ENCODE measurements around the gene ELP4. TPM values are rescaled to one million over a fixed set of nuclear protein-coding genes. Genes with fewer than 3 reads are reported as not detected.

Gene ELP4
- total RNA-seq, 1 donor from 2014 or later, result 147 TPM

DNA sequence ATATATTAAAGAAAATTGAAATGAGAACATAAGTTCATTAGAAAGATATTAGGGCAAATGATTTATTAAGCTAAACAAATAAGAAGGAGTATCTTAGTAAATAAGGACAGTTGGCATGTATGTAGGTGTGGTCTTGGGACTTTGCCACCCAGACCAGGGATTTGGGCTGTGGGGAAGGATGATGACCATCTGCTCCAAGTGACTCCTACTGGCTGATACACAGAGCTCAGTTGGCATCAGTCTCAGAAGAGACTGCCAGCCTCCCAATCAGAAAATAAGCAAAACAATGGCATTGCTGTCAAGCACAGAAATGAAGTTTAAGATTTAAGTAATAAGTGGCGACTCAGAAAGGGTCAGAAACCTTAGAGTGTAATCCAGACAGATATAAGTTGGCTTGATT is 252.1 kb downstream of the ELP4 start:
- TF ChIP-seq, protein P1, sequence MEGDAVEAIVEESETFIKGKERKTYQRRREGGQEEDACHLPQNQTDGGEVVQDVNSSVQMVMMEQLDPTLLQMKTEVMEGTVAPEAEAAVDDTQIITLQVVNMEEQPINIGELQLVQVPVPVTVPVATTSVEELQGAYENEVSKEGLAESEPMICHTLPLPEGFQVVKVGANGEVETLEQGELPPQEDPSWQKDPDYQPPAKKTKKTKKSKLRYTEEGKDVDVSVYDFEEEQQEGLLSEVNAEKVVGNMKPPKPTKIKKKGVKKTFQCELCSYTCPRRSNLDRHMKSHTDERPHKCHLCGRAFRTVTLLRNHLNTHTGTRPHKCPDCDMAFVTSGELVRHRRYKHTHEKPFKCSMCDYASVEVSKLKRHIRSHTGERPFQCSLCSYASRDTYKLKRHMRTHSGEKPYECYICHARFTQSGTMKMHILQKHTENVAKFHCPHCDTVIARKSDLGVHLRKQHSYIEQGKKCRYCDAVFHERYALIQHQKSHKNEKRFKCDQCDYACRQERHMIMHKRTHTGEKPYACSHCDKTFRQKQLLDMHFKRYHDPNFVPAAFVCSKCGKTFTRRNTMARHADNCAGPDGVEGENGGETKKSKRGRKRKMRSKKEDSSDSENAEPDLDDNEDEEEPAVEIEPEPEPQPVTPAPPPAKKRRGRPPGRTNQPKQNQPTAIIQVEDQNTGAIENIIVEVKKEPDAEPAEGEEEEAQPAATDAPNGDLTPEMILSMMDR (IDR thresholded peaks at IDR 0.05), result no peak
- H3K27ac Mint-ChIP-seq, result peak overlapping the region; percentile 7
- peaks cover 42% of the 10 kb centered on the region for H3K4me1 Mint-ChIP-seq

DNA sequence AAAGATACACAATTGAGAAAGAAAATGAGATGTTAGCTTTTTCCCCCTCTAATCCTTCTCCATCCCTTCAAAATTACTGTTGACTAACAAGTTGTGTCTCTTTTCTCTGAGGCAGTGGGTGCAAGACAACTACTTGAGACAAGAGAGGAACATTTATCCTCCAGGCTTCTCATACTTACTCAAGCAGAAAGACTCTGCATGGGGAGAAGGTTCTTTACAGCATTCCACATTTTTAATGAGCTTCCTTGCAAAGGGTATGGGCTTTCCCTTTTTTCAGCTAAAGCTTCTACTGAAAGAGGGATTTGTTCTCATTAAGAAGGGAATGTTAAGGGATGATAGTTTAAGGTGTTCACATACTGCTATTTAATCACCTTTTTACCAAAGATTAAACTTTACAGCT is 253.7 kb downstream of the ELP4 start:
- Histone ChIP-seq H3K27ac (peak overlapping the region; percentile 95), H3K4me1 (peaks cover 68% of the 10 kb centered on the region), H3K9ac (no peak overlapping the region), H3K4me3 (peak overlapping the region; percentile 26), H3K36me3 (no peaks in the 10 kb centered on the region), H3K9me3 (ENCODE audit: low read depth) (no peaks in the 10 kb centered on the region), H3K79me2 (ENCODE audit: low read depth) (peaks cover 12% of the 10 kb centered on the region), H2AFZ (replicated peaks) (no peak overlapping the region), H3F3A (ENCODE audit: low read depth) (peaks cover 77% of the 10 kb centered on the region), H4K20me1 (ENCODE audit: low read depth) (no peaks in the 10 kb centered on the region), H3K27me3 (no peaks in the 10 kb centered on the region), H3K4me2 (peak overlapping the region; percentile 74)
- Mint-ChIP-seq H3K27ac (peak overlapping the region; percentile 80), H3K4me3 (peak overlapping the region; percentile 58), H3K27me3 (ENCODE audit: insufficient read depth, low read depth) (no peaks in the 10 kb centered on the region), H3K36me3 (no peaks in the 10 kb centered on the region), H3K4me1 (peaks cover 49% of the 10 kb centered on the region), H3K9me3 (no peaks in the 10 kb centered on the region)
- TF ChIP-seq EZH2phosphoT487 (IDR thresholded peaks at IDR 0.05) (no peak), EZH2 (IDR thresholded peaks at IDR 0.05) (no peak)
- TF ChIP-seq, protein P1 (IDR thresholded peaks at IDR 0.05), result no peak
- DNase-seq (ENCODE audit: low spot score), result peak; percentile 91

More for the DNA sequence above, 252.1 kb downstream of the ELP4 start:
- Mint-ChIP-seq H3K4me3 (no peak overlapping the region), H3K9me3 (no peaks in the 10 kb centered on the region), H3K27me3 (ENCODE audit: insufficient read depth, low read depth) (no peaks in the 10 kb centered on the region), H3K36me3 (no peaks in the 10 kb centered on the region)
- H3K9ac ChIP-seq, result no peak overlapping the region
- no peak for DNase-seq (ENCODE audit: low spot score)
- H3K4me2 ChIP-seq, result no peak overlapping the region
- H3K27ac ChIP-seq, result peak overlapping the region; percentile 95
- H3K79me2 ChIP-seq (ENCODE audit: low read depth), result peaks cover 9% of the 10 kb centered on the region
- H3K4me1 ChIP-seq, result peaks cover 62% of the 10 kb centered on the region
- no peaks in the 10 kb centered on the region for H4K20me1 ChIP-seq (ENCODE audit: low read depth)
- H3K9me3 ChIP-seq (ENCODE audit: low read depth), result no peaks in the 10 kb centered on the region
- peaks cover 73% of the 10 kb centered on the region for H3F3A ChIP-seq (ENCODE audit: low read depth)
- no peak overlapping the region for H2AFZ ChIP-seq (replicated peaks)
- no peak overlapping the region for H3K4me3 ChIP-seq
- peaks cover under 1% of the 10 kb centered on the region for H3K36me3 ChIP-seq
- H3K27me3 ChIP-seq, result no peaks in the 10 kb centered on the region

DNA sequence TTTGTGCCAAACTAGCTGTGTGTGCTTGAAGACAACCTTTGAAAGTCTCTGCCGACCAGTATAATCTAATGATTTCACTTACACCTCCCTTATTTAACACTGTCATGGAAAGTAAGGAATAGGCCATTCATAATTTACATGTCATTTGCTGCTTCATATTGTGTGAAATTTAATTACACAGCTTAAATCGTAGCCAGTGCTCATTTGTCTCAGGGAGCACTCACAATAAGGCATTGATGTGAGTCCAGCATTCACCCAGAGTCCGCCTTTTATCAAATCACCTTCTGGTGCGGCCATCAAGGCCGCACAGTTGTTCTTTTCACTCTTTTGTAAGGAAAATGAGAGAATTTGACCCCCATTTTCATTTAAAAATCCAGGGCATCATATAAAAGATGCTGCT is 254.7 kb downstream of the ELP4 start:
- Histone ChIP-seq H3K27me3 (no peaks in the 10 kb centered on the region), H3K9me3 (ENCODE audit: low read depth) (no peaks in the 10 kb centered on the region), H4K20me1 (ENCODE audit: low read depth) (no peaks in the 10 kb centered on the region), H3F3A (ENCODE audit: low read depth) (peaks cover 79% of the 10 kb centered on the region), H3K79me2 (ENCODE audit: low read depth) (peaks cover 11% of the 10 kb centered on the region), H3K36me3 (no peaks in the 10 kb centered on the region), H3K4me2 (peak overlapping the region; percentile 70), H3K4me3 (peak overlapping the region; percentile 24), H2AFZ (replicated peaks) (no peak overlapping the region), H3K4me1 (peaks cover 78% of the 10 kb centered on the region), H3K9ac (no peak overlapping the region), H3K27ac (peak overlapping the region; percentile 87)
- Mint-ChIP-seq H3K4me3 (peak overlapping the region; percentile 28), H3K36me3 (no peaks in the 10 kb centered on the region), H3K27ac (peak overlapping the region; percentile 69), H3K9me3 (no peaks in the 10 kb centered on the region), H3K4me1 (peaks cover 58% of the 10 kb centered on the region), H3K27me3 (ENCODE audit: insufficient read depth, low read depth) (no peaks in the 10 kb centered on the region)
- peak; percentile 52 for DNase-seq (ENCODE audit: low spot score)
- TF ChIP-seq, protein P1 (IDR thresholded peaks at IDR 0.05), result no peak
- TF ChIP-seq EZH2phosphoT487 (IDR thresholded peaks at IDR 0.05) (no peak), EZH2 (IDR thresholded peaks at IDR 0.05) (no peak)

Data from neural progenitor cell (in vitro differentiated cells).